ENCODE measurements around the gene ROBO1. TPM values are rescaled to one million over a fixed set of nuclear protein-coding genes. Genes with fewer than 3 reads are reported as not detected.

Gene ROBO1
- total and polyA plus RNA-seq, 2 of the 13 experiments (the other 11 are each of a cell fraction or from before 2014, with no cell fraction given): 52.2 to 71.0 TPM

GRCh38 chr3:79019137-79019923 is 748.5 kb downstream of the ROBO1 start (continued):
- TF ChIP-seq ATM (IDR thresholded peaks at IDR 0.05; ENCODE audit: borderline replicate concordance) (no peak), ZNF674 (CRISPR knock-in tag; IDR thresholded peaks at IDR 0.05; ENCODE audit: low read depth) (no peak), U2AF2 (IDR thresholded peaks at IDR 0.05; ENCODE audit: low read depth, low read length) (no peak), ZNF552 (CRISPR knock-in tag; IDR thresholded peaks at IDR 0.05; ENCODE audit: borderline replicate concordance) (no peak), MXD1 (CRISPR knock-in tag; IDR thresholded peaks at IDR 0.05) (no peak), NR0B2 (CRISPR knock-in tag; IDR thresholded peaks at IDR 0.05) (no peak), HNF1B (CRISPR knock-in tag; IDR thresholded peaks at IDR 0.05) (peak; percentile 66; the same call in 1 of the 2 replicates), PBX3 (CRISPR knock-in tag; IDR thresholded peaks at IDR 0.05; ENCODE audit: borderline replicate concordance) (no peak), KDM5A (IDR thresholded peaks at IDR 0.05; ENCODE audit: borderline replicate concordance, low read length) (peak; percentile 54; the same call in 1 of the 2 replicates), DPF2 (CRISPR knock-in tag; IDR thresholded peaks at IDR 0.05; ENCODE audit: borderline replicate concordance, low read depth) (no peak), ZSCAN29 (CRISPR knock-in tag; conservative IDR thresholded peaks at IDR 0.05) (no peak; the same call in 1 of the 2 replicates), ZNF549 (CRISPR knock-in tag; IDR thresholded peaks at IDR 0.05) (no peak), NCOA2 (CRISPR knock-in tag; IDR thresholded peaks at IDR 0.05) (no peak; the same call in 1 of the 2 replicates), CHCHD3 (CRISPR knock-in tag; IDR thresholded peaks at IDR 0.05) (no peak), ARNT2 (CRISPR knock-in tag; IDR thresholded peaks at IDR 0.05; ENCODE audit: low read depth) (no peak; the same call in none of the 2 replicates), GRHL1 (CRISPR knock-in tag; conservative IDR thresholded peaks at IDR 0.05) (no peak), ZBTB2 (CRISPR knock-in tag; IDR thresholded peaks at IDR 0.05; ENCODE audit: low read depth) (no peak), CHD4 (IDR thresholded peaks at IDR 0.05; ENCODE audit: borderline replicate concordance, low read length) (peak; percentile 31; the same call in 1 of the 2 replicates), TSC22D2 (CRISPR knock-in tag; IDR thresholded peaks at IDR 0.05; ENCODE audit: borderline replicate concordance) (no peak), SOX5 (CRISPR knock-in tag; IDR thresholded peaks at IDR 0.05; ENCODE audit: borderline replicate concordance) (no peak; the same call in none of the 2 replicates), LBX2 (CRISPR knock-in tag; IDR thresholded peaks at IDR 0.05; ENCODE audit: borderline replicate concordance) (no peak)
